ENCODE data around the gene KIF6. TPM values are rescaled to one million over a fixed set of nuclear protein-coding genes. Genes with fewer than 3 reads are reported as not detected.

KIF6 gene
- total RNA-seq, 1 experiment from 2014 or later: not detected

- Histone ChIP-seq H3K4me1 (ENCODE audit: control insufficient read depth, insufficient read depth, low read length) (no peaks in the 10 kb centered on the region), H3K9me3 (ENCODE audit: control insufficient read depth, insufficient read depth, low read depth, low read length) (no peaks in the 10 kb centered on the region), H3K36me3 (ENCODE audit: control insufficient read depth, insufficient read depth, low read length) (no peaks in the 10 kb centered on the region), H3K27ac (ENCODE audit: low read length) (no peak overlapping the region), H3K4me3 (ENCODE audit: low read depth in 2 of 2, low read length in 2 of 2) (no peak overlapping the region), H3K27me3 (ENCODE audit: control insufficient read depth, insufficient read depth, low read length) (no peaks in the 10 kb centered on the region; the same call in 1 of the 2 replicates)
- DNase-seq (ENCODE audit: low read depth, low spot score) (peak; percentile 38), ATAC-seq (peak; percentile 93)
- TF ChIP-seq TCF7L2 (IDR thresholded peaks at IDR 0.05; ENCODE audit: low read depth, low read length) (no peak), CTCF (IDR thresholded peaks at IDR 0.05) (peak; percentile 91), SIN3A (IDR thresholded peaks at IDR 0.05; ENCODE audit: borderline replicate concordance, insufficient read depth, low read depth, low read length) (no peak), REST (IDR thresholded peaks at IDR 0.05; ENCODE audit: insufficient read depth in 1 of 2, low read depth in 2 of 2, low read length in 1 of 2) (0 out of 4 replicates have a peak, but pooled peaks of 1 of the 2 experiments have one; percentile 8), POLR2AphosphoS5 (IDR thresholded peaks at IDR 0.05; ENCODE audit: low read depth, low read length) (no peak)
- in situ Hi-C loops (cut with HindIII; ENCODE audit: low pct_unique_long_range_greater_than_20kb, low sequenced_read_pairs): no loop called here
- no TSS peak for BruUV-seq (replicated peaks)
- intact Hi-C loops (cut with micrococcal nuclease; ENCODE audit: unreplicated experiment): loop anchor here (5.0 kb wide), 1 partner anchor 535 kb away; no protein-coding TSS in a partner anchor
- POLR2A ChIA-PET: no interaction called here
- CTCF ChIA-PET: interaction anchor here (0.6 to 0.7 kb wide), 3 partner anchors 12 to 545 kb away, joined by 3 to 11 read pairs (median 3); no protein-coding TSS in a partner anchor
These were observed 363.3 kb downstream of the KIF6 start for GRCh38 chr6:39361657-39362486.

GRCh38 chr6:39360378-39360777 lies 364.8 kb downstream of the KIF6 start:
- no peak overlapping the region for H3K27ac ChIP-seq (ENCODE audit: low read length)
- TF ChIP-seq SIN3A (IDR thresholded peaks at IDR 0.05; ENCODE audit: borderline replicate concordance, insufficient read depth, low read depth, low read length): no peak
- TF ChIP-seq CTCF (IDR thresholded peaks at IDR 0.05): no peak
- no peak for TF ChIP-seq TCF7L2 (IDR thresholded peaks at IDR 0.05; ENCODE audit: low read depth, low read length)
- TF ChIP-seq POLR2AphosphoS5 (IDR thresholded peaks at IDR 0.05; ENCODE audit: low read depth, low read length): no peak
- TF ChIP-seq REST (IDR thresholded peaks at IDR 0.05; ENCODE audit: insufficient read depth in 1 of 2, low read depth in 2 of 2, low read length in 1 of 2): no peak
- in situ Hi-C loops (cut with HindIII; ENCODE audit: low pct_unique_long_range_greater_than_20kb, low sequenced_read_pairs) (no loop called here), intact Hi-C loops (cut with micrococcal nuclease; ENCODE audit: unreplicated experiment) (loop anchor here (5.0 kb wide), 1 partner anchor 537 kb away; no protein-coding TSS in a partner anchor)
- H3K4me3 ChIP-seq (ENCODE audit: low read depth in 2 of 2, low read length in 2 of 2): no peak overlapping the region
- no peaks in the 10 kb centered on the region for H3K9me3 ChIP-seq (ENCODE audit: control insufficient read depth, insufficient read depth, low read depth, low read length)
- H3K36me3 ChIP-seq (ENCODE audit: control insufficient read depth, insufficient read depth, low read length): no peaks in the 10 kb centered on the region
- ChIA-PET CTCF (no interaction called here), POLR2A (no interaction called here)
- ATAC-seq: no peak
- no peaks in the 10 kb centered on the region; the same call in 1 of the 2 replicates for H3K27me3 ChIP-seq (ENCODE audit: control insufficient read depth, insufficient read depth, low read length)
- no peaks in the 10 kb centered on the region for H3K4me1 ChIP-seq (ENCODE audit: control insufficient read depth, insufficient read depth, low read length)
- BruUV-seq (replicated peaks): no TSS peak
- DNase-seq (ENCODE audit: low read depth, low spot score): no peak

All from Panc1 (cell line).